WTC11 (cell line): Measurements from ENCODE around the gene SLC2A1. TPM values are rescaled to one million over a fixed set of nuclear protein-coding genes. Genes with fewer than 3 reads are reported as not detected.

Source experiments
- ATAC-seq: fragments of 200-7000 bp; cut with Tn5 transposase; 2 replicates; pipeline ENCODE4 v1.10.0; 2021; ENCODE audit warnings: mild to moderate bottlenecking, moderate library complexity
- CTCF ChIA-PET: fragments of 300-600 bp; sonication (Branson Sonifier 250); formaldehyde crosslinking; loops from one replicate; lab custom pipeline; 2021; ENCODE audit warnings: antibody characterized with exemption; lab: Charles Lee
- POLR2A ChIA-PET: fragments of 350-600 bp; sonication (Branson Sonifier 250); formaldehyde crosslinking; loops from one replicate; lab custom pipeline; 2021; ENCODE audit warnings: antibody characterized with exemption; lab: Charles Lee
- DNase-seq: peaks from one replicate; pipeline ENCODE4 v3.0.0; 2021; ENCODE audit warnings: low spot score
- H3K27ac Mint-ChIP-seq: 2 replicates; pipeline ENCODE4 v1.8.0; 2021; ENCODE audit warnings: mixed read lengths
- H3K27me3 Mint-ChIP-seq: 2 replicates; pipeline ENCODE4 v1.8.0; 2021; ENCODE audit warnings: low read depth, mild to moderate bottlenecking, moderate library complexity, mixed read lengths
- H3K36me3 Mint-ChIP-seq: 2 replicates; pipeline ENCODE4 v1.8.0; 2021; ENCODE audit warnings: mixed read lengths
- H3K4me1 Mint-ChIP-seq: 2 replicates; pipeline ENCODE4 v1.8.0; 2022; ENCODE audit warnings: mixed read lengths
- H3K4me3 Mint-ChIP-seq: 2 replicates; pipeline ENCODE4 v1.8.0; 2021; ENCODE audit warnings: mild to moderate bottlenecking, moderate library complexity, mixed read lengths
- H3K9me3 Mint-ChIP-seq: 2 replicates; pipeline ENCODE4 v1.8.0; 2021; ENCODE audit warnings: mixed read lengths
- ESRRA ChIP-seq: sonication (generic); formaldehyde crosslinking; IDR thresholded peaks from 2 replicates; pipeline ENCODE4 v1.8.1; 2022; ENCODE audit warnings: mild to moderate bottlenecking, missing genetic modification reagents, borderline replicate concordance
- ETV6 ChIP-seq: sonication (generic); formaldehyde crosslinking; IDR thresholded peaks from 2 replicates; pipeline ENCODE4 v1.8.1; 2022; ENCODE audit warnings: mild to moderate bottlenecking, missing genetic modification reagents
- GRHL2 ChIP-seq: fragments of 250-450 bp; sonication (Bioruptor Pico); IDR thresholded peaks from 2 replicates; pipeline ENCODE4 v1.8.0; 2022; ENCODE audit warnings: mild to moderate bottlenecking, moderate library complexity; ENCODE audit not compliant: insufficient replicate concordance, severe bottlenecking
- HMGA2 ChIP-seq: fragments of 250-450 bp; sonication (Bioruptor Pico); IDR thresholded peaks from 2 replicates; pipeline ENCODE4 v1.4.0; 2021; ENCODE audit warnings: mild to moderate bottlenecking, moderate library complexity
- KAT7 ChIP-seq: sonication (generic); formaldehyde crosslinking; IDR thresholded peaks from 2 replicates; pipeline ENCODE4 v1.8.1; 2023; ENCODE audit warnings: missing genetic modification reagents, mild to moderate bottlenecking, borderline replicate concordance
- NR1H2 ChIP-seq: sonication (generic); formaldehyde crosslinking; IDR thresholded peaks from 2 replicates; pipeline ENCODE4 v1.9.0; 2021; ENCODE audit warnings: mild to moderate bottlenecking, moderate library complexity, missing genetic modification reagents
- SOX15 ChIP-seq: fragments of 250-450 bp; sonication (Bioruptor Pico); IDR thresholded peaks from 2 replicates; pipeline ENCODE4 v1.9.0; 2021; ENCODE audit warnings: mild to moderate bottlenecking
- SP1 ChIP-seq: sonication (generic); formaldehyde crosslinking; conservative IDR thresholded peaks from 2 replicates; pipeline ENCODE4 v1.8.1; 2022; ENCODE audit warnings: missing genetic modification reagents
- TEAD1 ChIP-seq: sonication (generic); formaldehyde crosslinking; IDR thresholded peaks from 2 replicates; pipeline ENCODE4 v1.8.0; 2022; ENCODE audit warnings: mild to moderate bottlenecking, missing genetic modification reagents
- ZNF416 ChIP-seq: fragments of 250-450 bp; sonication (Bioruptor Pico); IDR thresholded peaks from 2 replicates; pipeline ENCODE4 v1.9.0; 2021; ENCODE audit warnings: mild to moderate bottlenecking, inconsistent platforms
- total RNA-seq: library from RNA; stranded (reverse); gene quantifications from 3 replicates; pipeline ENCODE4 v1.2.3, GENCODE V29; 2021
- TF ChIP-seq, protein P1 (sequence below): fragments of 200-600 bp; IDR thresholded peaks from 2 replicates; pipeline ENCODE4 v1.8.0; 2022; ENCODE audit warnings: antibody characterized with exemption
- TF ChIP-seq, protein P2 (sequence below): sonication (generic); formaldehyde crosslinking; IDR thresholded peaks from 2 replicates; pipeline ENCODE4 v1.8.0; 2022; ENCODE audit warnings: mild to moderate bottlenecking, missing genetic modification reagents
- TF ChIP-seq, protein P3 (sequence below): fragments of 250-450 bp; sonication (Bioruptor Pico); IDR thresholded peaks from 2 replicates; pipeline ENCODE4 v1.9.0; 2021; ENCODE audit warnings: moderate library complexity, mild to moderate bottlenecking, inconsistent platforms, borderline replicate concordance
- TF ChIP-seq, protein P4 (sequence below): sonication (generic); formaldehyde crosslinking; IDR thresholded peaks from 2 replicates; pipeline ENCODE4 v1.8.1; 2023; ENCODE audit warnings: mild to moderate bottlenecking, moderate library complexity, missing genetic modification reagents
- TF ChIP-seq, protein P5 (sequence below): sonication (generic); formaldehyde crosslinking; IDR thresholded peaks from 2 replicates; pipeline ENCODE4 v1.8.1; 2023; ENCODE audit warnings: mild to moderate bottlenecking, missing genetic modification reagents, borderline replicate concordance
- TF ChIP-seq, protein P6 (sequence below): sonication (generic); formaldehyde crosslinking; IDR thresholded peaks from 2 replicates; pipeline ENCODE4 v1.8.1; 2022; ENCODE audit warnings: missing genetic modification reagents, borderline replicate concordance
- TF ChIP-seq, protein P7 (sequence below): sonication (generic); formaldehyde crosslinking; IDR thresholded peaks from 2 replicates; pipeline ENCODE4 v1.8.0; 2022; ENCODE audit warnings: missing genetic modification reagents

Gene SLC2A1
- total RNA-seq, 1 experiment from 2014 or later, result 215 TPM

DNA sequence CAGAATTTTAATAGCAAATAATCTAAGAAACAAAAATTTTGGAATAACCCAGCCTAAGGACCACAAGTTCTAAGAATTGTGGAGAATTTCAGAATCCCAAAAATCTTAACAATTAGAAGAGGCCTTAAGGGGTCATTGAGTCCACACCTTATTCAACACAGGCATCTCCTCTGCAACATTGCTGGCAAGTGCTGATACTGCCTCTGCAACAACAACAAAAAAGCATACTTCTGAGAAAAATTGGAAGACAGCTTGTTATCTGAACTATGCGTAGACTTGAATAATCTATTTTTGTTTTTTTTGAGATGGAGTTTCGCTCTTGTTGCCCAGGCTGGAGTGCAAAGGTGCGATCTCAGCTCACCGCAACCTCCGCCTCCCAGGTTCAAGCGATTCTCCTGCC lies 24.0 kb upstream of the SLC2A1 start (continued):
- TF ChIP-seq, protein P1, sequence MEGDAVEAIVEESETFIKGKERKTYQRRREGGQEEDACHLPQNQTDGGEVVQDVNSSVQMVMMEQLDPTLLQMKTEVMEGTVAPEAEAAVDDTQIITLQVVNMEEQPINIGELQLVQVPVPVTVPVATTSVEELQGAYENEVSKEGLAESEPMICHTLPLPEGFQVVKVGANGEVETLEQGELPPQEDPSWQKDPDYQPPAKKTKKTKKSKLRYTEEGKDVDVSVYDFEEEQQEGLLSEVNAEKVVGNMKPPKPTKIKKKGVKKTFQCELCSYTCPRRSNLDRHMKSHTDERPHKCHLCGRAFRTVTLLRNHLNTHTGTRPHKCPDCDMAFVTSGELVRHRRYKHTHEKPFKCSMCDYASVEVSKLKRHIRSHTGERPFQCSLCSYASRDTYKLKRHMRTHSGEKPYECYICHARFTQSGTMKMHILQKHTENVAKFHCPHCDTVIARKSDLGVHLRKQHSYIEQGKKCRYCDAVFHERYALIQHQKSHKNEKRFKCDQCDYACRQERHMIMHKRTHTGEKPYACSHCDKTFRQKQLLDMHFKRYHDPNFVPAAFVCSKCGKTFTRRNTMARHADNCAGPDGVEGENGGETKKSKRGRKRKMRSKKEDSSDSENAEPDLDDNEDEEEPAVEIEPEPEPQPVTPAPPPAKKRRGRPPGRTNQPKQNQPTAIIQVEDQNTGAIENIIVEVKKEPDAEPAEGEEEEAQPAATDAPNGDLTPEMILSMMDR, result no peak
- TF ChIP-seq, protein P2, sequence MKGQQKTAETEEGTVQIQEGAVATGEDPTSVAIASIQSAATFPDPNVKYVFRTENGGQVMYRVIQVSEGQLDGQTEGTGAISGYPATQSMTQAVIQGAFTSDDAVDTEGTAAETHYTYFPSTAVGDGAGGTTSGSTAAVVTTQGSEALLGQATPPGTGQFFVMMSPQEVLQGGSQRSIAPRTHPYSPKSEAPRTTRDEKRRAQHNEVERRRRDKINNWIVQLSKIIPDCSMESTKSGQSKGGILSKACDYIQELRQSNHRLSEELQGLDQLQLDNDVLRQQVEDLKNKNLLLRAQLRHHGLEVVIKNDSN, result no peak
- no peak for TF ChIP-seq KAT7 (CRISPR knock-in tag)
- TF ChIP-seq, protein P3, sequence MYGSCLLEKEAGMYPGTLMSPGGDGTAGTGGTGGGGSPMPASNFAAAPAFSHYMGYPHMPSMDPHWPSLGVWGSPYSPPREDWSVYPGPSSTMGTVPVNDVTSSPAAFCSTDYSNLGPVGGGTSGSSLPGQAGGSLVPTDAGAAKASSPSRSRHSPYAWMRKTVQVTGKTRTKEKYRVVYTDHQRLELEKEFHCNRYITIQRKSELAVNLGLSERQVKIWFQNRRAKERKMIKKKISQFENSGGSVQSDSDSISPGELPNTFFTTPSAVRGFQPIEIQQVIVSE, result no peak
- TF ChIP-seq, all 79 proteins: peak for 0

DNA sequence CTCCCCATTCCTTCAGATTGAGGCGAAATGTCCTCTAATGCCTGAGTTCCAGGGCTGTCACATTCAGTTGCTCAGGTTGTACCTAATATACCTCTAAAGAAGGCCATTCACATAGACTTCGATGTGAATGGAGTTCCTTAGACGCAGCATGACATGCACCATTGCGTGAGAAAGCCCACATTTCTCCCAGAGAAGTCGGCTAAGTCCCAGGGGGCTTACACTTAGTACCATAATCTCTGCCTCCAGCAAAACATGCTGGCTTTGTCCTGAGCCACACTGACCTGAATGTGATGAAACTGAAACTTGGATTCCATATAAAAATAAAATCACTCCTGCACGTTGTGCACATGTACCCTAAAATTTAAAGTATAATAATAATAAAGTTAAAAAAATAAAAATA lies 23.2 kb upstream of the SLC2A1 start:
- no peak for ATAC-seq
- no peak overlapping the region for H3K27ac Mint-ChIP-seq
- TF ChIP-seq SOX15 (CRISPR knock-in tag) (no peak), GRHL2 (CRISPR knock-in tag) (no peak), HMGA2 (CRISPR knock-in tag) (no peak), NR1H2 (no peak), ETV6 (CRISPR knock-in tag) (no peak), TEAD1 (CRISPR knock-in tag) (no peak), ESRRA (CRISPR knock-in tag) (no peak), SP1 (no peak)
- TF ChIP-seq, protein P4, sequence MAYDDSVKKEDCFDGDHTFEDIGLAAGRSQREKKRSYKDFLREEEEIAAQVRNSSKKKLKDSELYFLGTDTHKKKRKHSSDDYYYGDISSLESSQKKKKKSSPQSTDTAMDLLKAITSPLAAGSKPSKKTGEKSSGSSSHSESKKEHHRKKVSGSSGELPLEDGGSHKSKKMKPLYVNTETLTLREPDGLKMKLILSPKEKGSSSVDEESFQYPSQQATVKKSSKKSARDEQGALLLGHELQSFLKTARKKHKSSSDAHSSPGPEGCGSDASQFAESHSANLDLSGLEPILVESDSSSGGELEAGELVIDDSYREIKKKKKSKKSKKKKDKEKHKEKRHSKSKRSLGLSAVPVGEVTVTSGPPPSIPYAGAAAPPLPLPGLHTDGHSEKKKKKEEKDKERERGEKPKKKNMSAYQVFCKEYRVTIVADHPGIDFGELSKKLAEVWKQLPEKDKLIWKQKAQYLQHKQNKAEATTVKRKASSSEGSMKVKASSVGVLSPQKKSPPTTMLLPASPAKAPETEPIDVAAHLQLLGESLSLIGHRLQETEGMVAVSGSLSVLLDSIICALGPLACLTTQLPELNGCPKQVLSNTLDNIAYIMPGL, result no peak
- TF ChIP-seq, protein P5, sequence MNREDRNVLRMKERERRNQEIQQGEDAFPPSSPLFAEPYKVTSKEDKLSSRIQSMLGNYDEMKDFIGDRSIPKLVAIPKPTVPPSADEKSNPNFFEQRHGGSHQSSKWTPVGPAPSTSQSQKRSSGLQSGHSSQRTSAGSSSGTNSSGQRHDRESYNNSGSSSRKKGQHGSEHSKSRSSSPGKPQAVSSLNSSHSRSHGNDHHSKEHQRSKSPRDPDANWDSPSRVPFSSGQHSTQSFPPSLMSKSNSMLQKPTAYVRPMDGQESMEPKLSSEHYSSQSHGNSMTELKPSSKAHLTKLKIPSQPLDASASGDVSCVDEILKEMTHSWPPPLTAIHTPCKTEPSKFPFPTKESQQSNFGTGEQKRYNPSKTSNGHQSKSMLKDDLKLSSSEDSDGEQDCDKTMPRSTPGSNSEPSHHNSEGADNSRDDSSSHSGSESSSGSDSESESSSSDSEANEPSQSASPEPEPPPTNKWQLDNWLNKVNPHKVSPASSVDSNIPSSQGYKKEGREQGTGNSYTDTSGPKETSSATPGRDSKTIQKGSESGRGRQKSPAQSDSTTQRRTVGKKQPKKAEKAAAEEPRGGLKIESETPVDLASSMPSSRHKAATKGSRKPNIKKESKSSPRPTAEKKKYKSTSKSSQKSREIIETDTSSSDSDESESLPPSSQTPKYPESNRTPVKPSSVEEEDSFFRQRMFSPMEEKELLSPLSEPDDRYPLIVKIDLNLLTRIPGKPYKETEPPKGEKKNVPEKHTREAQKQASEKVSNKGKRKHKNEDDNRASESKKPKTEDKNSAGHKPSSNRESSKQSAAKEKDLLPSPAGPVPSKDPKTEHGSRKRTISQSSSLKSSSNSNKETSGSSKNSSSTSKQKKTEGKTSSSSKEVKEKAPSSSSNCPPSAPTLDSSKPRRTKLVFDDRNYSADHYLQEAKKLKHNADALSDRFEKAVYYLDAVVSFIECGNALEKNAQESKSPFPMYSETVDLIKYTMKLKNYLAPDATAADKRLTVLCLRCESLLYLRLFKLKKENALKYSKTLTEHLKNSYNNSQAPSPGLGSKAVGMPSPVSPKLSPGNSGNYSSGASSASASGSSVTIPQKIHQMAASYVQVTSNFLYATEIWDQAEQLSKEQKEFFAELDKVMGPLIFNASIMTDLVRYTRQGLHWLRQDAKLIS (CRISPR knock-in tag), result no peak
- TF ChIP-seq, all 79 proteins: peak for 0
- Mint-ChIP-seq H3K4me3 (no peak overlapping the region), H3K4me1 (peaks cover 24% of the 10 kb centered on the region), H3K36me3 (peaks cover 45% of the 10 kb centered on the region), H3K9me3 (no peaks in the 10 kb centered on the region), H3K27me3 (no peaks in the 10 kb centered on the region)
- CTCF ChIA-PET, result interaction anchor here (1.4 kb wide), 1 partner anchor 92 kb away, joined by 8 read pairs; no protein-coding TSS in a partner anchor
- DNase-seq, result no peak
- POLR2A ChIA-PET, result no interaction called here

DNA sequence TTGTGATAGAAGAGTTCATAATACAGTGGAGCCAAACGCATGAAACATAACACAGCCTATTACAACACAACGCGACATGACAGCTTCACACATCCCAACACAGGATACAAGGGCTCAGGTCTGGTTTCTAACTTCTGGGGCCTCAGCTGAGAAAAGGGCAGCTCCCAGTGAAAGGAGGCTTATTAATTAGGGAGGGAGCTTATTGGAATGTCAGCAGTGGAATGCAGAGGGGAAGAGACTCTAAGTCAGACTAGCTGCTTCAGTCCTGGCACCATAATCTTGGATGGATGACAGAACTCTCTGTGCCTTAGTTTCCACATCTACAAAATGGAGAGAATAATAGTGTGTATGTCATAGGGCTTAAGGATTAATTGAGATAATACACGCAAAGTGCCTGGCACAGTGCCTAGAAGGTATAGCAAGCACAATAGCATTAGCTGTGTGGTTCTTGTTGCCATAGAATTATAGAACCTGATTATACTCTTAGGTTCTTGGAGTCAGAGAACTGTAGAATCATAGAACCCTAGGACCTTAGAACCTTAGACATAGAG lies 22.7 kb upstream of the SLC2A1 start:
- no peak for DNase-seq
- Mint-ChIP-seq H3K27me3 (no peaks in the 10 kb centered on the region), H3K36me3 (peaks cover 50% of the 10 kb centered on the region)
- TF ChIP-seq ZNF416 (CRISPR knock-in tag), result no peak
- TF ChIP-seq, protein P6, sequence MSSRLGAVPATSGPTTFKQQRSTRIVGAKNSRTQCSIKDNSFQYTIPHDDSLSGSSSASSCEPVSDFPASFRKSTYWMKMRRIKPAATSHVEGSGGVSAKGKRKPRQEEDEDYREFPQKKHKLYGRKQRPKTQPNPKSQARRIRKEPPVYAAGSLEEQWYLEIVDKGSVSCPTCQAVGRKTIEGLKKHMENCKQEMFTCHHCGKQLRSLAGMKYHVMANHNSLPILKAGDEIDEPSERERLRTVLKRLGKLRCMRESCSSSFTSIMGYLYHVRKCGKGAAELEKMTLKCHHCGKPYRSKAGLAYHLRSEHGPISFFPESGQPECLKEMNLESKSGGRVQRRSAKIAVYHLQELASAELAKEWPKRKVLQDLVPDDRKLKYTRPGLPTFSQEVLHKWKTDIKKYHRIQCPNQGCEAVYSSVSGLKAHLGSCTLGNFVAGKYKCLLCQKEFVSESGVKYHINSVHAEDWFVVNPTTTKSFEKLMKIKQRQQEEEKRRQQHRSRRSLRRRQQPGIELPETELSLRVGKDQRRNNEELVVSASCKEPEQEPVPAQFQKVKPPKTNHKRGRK, result no peak
- TF ChIP-seq, protein P7, sequence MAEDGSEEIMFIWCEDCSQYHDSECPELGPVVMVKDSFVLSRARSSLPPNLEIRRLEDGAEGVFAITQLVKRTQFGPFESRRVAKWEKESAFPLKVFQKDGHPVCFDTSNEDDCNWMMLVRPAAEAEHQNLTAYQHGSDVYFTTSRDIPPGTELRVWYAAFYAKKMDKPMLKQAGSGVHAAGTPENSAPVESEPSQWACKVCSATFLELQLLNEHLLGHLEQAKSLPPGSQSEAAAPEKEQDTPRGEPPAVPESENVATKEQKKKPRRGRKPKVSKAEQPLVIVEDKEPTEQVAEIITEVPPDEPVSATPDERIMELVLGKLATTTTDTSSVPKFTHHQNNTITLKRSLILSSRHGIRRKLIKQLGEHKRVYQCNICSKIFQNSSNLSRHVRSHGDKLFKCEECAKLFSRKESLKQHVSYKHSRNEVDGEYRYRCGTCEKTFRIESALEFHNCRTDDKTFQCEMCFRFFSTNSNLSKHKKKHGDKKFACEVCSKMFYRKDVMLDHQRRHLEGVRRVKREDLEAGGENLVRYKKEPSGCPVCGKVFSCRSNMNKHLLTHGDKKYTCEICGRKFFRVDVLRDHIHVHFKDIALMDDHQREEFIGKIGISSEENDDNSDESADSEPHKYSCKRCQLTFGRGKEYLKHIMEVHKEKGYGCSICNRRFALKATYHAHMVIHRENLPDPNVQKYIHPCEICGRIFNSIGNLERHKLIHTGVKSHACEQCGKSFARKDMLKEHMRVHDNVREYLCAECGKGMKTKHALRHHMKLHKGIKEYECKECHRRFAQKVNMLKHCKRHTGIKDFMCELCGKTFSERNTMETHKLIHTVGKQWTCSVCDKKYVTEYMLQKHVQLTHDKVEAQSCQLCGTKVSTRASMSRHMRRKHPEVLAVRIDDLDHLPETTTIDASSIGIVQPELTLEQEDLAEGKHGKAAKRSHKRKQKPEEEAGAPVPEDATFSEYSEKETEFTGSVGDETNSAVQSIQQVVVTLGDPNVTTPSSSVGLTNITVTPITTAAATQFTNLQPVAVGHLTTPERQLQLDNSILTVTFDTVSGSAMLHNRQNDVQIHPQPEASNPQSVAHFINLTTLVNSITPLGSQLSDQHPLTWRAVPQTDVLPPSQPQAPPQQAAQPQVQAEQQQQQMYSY (CRISPR knock-in tag), result no peak

More for the DNA sequence above, 22.7 kb upstream of the SLC2A1 start:
- peaks cover 29% of the 10 kb centered on the region for H3K4me1 Mint-ChIP-seq
- H3K27ac Mint-ChIP-seq, result no peak overlapping the region
- H3K9me3 Mint-ChIP-seq, result no peaks in the 10 kb centered on the region
- POLR2A ChIA-PET, result interaction anchor here (0.8 kb wide), 1 partner anchor 19 kb away, joined by 3 read pairs; no protein-coding TSS in a partner anchor
- CTCF ChIA-PET, result interaction anchor here (0.8 to 1.4 kb wide), 2 partner anchors 68 to 92 kb away, joined by 3 to 8 read pairs; no protein-coding TSS in a partner anchor
- no peak overlapping the region for H3K4me3 Mint-ChIP-seq
- ATAC-seq, result no peak
